GM03348 (cell line): ENCODE results near the gene TBC1D5.
"Not testable (repeated sequence)": the region's sequence is repeated elsewhere in the genome, so short reads cannot be mapped to it uniquely, and the experiment has no call there.

ENCODE experiments used
- DNase-seq: peaks from one replicate; pipeline ENCODE4 v3.0.0; 2012; ENCODE audit warnings: low spot score

The TBC1D5 gene

DNA sequence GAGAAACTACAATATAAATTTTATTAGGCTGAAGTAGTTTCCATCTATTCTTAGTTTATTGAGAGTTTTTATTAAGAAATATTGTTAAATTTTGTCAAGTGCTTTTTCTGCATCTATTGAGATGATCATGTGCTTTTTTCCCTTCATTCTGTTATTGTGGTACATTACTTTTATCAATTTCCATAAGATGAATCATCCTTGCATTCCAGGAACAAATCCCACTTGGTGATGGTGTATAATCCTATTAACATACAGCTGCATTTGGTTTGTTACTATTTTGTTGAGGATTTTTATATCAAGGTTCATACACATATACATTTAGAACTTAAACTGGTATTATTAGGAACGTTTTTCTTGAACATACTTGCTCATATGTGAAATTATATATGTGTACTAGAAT lies 199.8 kb downstream of the TBC1D5 start:
- no peak for DNase-seq

- no peak for DNase-seq
These were observed 203.0 kb downstream of the TBC1D5 start for GRCh38 chr3:17539436-17539835.

GRCh38 chr3:17535274-17535673 lies 207.2 kb downstream of the TBC1D5 start:
- no peak for DNase-seq

DNA sequence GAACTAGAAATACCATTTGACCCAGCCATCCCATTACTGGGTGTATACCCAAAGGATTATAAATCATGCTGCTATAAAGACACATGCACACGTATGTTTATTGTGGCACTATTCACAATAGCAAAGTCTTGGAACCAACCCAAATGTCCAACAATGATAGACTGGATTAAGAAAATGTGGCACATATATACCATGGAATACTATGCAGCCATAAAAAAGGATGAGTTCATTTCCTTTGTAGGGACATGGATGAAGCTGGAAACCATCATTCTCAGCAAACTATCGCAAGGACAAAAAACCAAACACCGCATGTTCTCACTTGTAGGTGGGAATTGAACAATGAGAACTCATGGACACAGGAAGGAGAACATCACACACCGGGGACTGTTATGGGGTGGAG lies 210.0 kb downstream of the TBC1D5 start:
- DNase-seq, result not testable (repeated sequence)

- no peak for DNase-seq
These were observed 212.8 kb downstream of the TBC1D5 start for GRCh38 chr3:17529677-17530076.

DNA sequence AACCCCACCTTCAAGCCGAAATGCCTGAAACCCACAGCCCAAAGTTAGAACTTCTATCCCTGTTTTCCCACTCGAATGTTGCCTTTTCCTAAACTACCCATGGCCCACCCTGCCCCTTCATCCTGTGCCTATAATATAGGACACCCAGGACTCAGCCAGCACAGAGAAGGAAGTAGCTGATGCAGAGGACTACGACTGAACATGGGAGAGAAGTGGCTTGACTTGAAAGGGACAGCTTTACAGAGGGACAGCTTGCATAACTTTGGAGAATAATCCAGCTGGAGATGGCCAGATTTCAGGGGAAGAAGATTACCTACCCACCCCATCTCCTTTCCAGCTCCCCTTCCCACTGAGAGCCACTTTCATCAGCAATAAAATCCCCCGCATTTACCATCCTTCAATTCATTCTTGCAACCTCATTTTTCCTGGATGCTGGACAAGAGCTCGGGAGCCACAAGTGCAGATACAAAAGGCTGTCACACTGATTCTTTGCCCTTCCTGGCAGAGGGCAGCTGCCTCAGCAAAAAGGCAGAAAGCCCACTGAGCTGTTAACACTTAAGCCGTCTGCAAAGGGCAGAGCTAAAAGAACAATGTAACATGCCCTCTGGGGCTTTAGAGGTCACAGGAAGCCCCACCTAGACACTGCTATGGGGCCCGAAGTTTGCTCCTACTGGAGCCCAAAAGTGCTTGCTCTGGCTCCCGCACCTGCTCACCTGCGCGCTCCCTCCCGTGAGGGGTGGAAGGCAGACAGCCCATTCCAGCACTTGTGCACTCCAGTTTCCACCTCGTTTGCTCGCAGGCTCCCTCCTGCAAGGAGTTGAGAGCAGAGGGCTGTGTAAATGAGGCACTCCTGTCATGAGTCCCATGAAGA lies 224.0 kb downstream of the TBC1D5 start:
- DNase-seq, result no peak

DNA sequence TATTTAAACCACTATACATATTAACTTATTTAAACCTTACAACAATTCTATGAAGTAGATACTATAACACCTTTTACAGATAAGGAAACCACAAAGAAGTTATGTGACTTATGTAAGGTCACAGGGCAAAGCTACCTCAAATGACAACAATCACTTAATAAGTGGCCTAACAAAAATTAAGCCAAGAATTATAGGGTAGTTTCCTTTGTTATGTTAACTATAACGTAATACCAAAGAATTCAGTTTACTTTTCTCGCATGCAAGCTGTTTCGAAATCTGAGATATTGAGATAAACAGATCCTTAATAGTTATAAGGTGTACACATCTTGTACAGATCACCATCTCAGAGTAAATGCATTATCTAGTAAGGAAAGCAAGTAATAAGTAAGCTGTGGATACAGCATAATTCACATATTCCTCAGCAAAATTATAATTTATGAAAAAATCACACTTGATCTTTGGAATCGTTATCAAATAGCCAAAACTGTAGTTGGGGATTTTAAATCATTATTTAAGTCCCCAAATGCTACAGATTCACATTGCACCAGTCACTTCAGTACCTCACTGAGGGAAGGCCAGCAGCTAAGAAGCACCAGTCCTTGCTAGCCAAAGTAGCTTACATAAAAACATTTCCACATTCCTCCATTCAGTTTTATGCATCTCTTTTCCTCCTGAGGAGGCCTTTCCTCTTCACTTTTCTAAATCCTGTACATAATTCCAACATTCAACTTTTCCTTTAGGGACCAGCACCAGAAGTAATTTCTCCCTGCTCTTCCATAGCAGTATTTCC lies 226.8 kb downstream of the TBC1D5 start:
- no peak for DNase-seq

DNA sequence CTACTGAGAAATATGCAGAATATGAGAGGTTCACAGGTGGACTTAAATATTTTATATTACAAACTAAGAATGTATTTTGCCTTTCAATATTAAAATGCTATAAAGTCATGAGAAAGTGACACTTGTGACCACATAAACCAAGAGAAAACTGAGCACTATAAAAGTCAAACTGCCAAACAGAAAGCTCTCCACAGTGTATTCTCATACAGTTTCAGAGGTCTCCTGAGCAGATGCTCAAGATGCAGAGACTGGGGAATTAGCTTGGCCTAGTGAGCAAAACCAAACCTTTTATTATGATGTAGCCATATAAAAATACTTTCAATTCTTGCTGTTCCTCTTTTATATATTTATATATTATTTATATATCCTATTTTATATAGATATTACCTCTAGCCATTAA lies 227.8 kb downstream of the TBC1D5 start:
- DNase-seq, result no peak

DNA sequence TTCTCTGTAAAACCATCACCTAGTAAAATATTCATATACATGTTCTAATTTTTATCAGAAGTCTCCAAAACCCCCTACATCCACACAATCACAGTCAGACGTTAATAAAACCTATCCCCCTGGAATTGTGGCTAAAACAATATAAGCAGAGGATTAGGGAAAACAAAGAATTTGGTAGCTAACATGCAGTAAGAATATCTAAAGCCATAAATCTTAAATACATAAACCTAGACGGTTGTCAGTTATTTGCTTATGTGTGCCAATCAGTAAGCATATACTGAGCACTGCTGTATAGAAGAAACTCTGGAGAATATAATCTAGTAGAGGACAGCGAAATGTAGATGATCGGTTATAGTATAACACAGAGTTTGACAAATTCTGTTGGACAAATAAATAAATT lies 232.2 kb downstream of the TBC1D5 start:
- DNase-seq, result no peak

DNA sequence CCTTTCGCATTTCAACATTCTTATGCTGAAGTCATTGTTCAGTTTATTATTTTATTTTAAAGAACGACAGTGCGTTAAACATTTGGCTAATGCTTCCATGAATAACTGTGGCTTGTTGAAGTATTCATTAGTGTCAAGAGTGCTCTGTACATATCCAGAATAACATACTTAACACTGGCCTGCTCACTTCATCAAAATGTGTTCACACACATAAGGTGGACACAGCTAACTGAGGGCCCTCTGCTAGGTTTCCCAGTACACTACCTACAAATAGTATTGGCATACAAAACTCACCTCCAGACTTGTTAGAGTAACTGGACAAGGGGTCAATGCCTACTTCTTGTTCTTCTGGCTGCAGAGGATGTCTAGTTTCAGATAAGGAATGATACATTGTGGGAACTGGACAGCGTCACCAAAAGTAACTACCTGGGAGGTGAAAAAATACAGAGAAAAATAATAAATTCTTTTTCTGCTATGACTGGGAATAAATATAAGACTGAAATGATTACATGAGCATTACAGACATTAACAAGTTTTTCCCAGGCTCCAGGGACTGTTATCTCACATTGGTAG lies 234.2 kb downstream of the TBC1D5 start:
- no peak for DNase-seq

- DNase-seq, result no peak
These were observed 235.0 kb downstream of the TBC1D5 start for GRCh38 chr3:17507480-17507879.

DNA sequence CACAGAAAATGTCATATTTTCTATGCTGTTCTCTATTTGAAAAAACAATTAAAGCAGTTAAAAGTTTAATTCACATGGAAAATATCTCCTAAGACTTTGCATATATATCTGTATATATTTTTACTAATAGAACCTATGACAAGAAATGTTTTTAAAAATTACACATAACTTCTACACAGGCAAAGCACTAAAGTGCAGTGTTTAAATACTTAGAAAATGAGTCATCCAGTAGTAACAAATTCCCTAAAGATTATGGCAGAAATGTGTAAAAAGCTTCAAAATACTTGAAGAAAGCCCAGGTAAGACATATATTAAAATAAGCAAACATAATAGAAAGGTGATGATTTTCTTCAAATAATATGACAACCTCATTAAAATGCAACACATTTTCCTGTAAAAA lies 236.6 kb downstream of the TBC1D5 start:
- DNase-seq, result peak; percentile 39

- DNase-seq, result no peak
These were observed 240.7 kb downstream of the TBC1D5 start for GRCh38 chr3:17501745-17502144.

DNA sequence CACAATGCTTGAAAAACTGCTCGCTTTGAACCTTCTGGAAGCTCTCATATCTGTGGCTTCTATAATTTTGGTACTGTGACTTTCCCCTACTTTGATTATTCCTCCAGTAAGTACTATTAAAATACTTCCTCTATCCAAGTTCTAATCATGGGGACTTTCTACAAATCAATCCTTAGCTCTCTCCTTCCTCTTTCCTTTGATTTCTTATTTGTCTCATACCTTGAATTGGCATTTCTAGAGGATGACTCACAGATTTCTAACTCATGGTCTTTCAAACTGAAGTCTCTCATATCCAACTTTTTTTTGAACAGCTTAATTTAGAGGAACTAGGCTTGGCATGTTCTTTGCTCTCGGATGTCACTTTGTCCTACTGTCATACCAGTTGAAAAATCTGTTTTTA lies 241.8 kb downstream of the TBC1D5 start:
- no peak for DNase-seq

- no peak for DNase-seq
These were observed 248.2 kb downstream of the TBC1D5 start for GRCh38 chr3:17494117-17494809.

- DNase-seq, result no peak
These were observed 250.8 kb downstream of the TBC1D5 start for GRCh38 chr3:17491601-17492000.

GRCh38 chr3:17491190-17491589 lies 251.2 kb downstream of the TBC1D5 start:
- not testable (repeated sequence) for DNase-seq

GRCh38 chr3:17489139-17489538 lies 253.3 kb downstream of the TBC1D5 start:
- DNase-seq, result no peak

DNA sequence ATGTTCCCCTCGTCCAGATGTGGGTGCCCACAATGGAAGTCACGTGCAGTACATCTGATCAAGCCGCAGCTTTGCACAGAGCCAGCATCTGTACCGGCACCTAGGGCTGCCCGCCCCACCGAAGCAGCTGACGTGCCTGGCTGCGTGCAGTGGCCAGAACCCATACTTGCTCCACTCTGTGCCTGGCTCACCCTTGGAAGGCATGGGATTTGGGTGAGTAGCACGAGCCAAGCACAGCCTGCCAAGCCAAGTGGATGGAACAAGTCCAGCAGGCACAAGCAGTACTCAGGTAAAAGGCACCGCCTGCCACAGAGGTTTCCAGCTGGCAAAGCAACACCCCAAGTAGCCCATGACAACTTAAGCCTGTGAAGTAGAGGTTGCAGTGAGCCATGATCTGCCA lies 261.3 kb downstream of the TBC1D5 start:
- DNase-seq, result no peak

DNA sequence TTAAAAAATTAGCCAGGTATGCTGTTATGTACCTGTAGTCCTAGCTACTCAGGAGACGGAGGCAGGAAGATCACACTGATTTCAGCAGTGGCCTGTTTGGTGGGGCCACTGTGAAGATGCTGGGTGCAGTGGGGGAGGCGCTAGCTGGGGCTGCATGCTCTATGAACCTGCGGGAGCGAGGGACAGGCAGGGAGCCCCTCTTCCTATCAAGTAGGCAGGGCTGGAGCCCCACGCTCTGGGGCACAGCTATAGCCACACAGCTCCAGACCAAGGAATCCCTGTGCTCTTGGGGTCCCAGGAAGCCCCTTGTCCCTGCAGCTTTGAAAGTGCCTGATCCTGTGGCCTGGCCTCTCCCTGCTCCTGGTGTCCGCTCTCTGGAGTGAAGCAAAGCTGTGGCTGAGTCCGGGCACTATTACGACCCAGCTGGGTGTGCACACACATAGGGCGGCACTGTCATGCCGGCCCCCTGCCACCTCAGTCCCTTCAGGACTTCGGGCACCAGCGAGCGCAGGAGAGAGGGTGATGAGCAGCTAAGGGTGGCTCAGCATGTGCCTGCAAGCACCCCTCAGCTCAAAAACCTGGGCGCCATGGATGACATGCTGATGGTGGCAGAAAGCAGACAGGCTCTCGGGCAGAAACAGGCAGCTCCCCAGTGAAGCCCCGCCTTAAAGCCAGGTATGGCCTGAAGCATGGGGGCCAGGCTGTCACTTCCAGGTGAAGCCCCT lies 262.6 kb downstream of the TBC1D5 start:
- DNase-seq, result no peak

DNA sequence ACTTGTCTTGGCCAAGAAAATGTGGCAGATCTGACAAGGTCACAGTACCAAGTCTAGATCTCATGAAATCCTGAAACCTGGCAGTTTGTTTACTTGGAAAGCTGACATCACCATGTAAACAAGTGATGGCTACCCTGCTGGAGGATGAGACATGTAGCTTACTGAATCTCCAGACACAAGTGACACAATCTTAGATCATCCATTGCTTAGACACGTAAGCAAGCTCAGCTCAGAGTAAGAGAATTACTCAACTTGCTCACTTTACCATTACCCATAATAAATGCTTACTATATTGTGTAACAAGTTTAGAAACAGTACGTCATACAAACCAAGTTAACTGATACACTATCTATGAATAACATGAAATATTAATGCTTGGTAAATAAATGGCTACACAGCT lies 263.8 kb downstream of the TBC1D5 start:
- no peak for DNase-seq

GRCh38 chr3:17473761-17474160 lies 268.7 kb downstream of the TBC1D5 start:
- DNase-seq, result peak; percentile 22
